Motor neuron (in vitro differentiated cells): ENCODE results near the gene SOX21. TPM values are rescaled to one million over a fixed set of nuclear protein-coding genes. Genes with fewer than 3 reads are reported as not detected.

Experiments
- ATAC-seq, 8 experiments: fragments of 200-7000 bp; cut with Tn5 transposase; replicated peaks in 6 of 8; 2 replicates each; pipeline ENCODE4 v1.8.0; 2021; ENCODE audit warnings: mild to moderate bottlenecking in 8 of 8, moderate library complexity in 8 of 8
- H3K27ac ChIP-seq, 2 donors: fragments of 250-450 bp; sonication (Bioruptor Pico); 2 replicates each; pipeline ENCODE4 v1.9.0; 2021; ENCODE audit warnings: antibody characterized with exemption in 2 of 2, mild to moderate bottlenecking in 2 of 2, moderate library complexity in 1 of 2
- H3K4me1 ChIP-seq, 2 donors: fragments of 250-450 bp; sonication (Bioruptor Pico); replicated peaks in 1 of 2; 2 replicates each; pipeline ENCODE4 v1.6.1; 2021; ENCODE audit warnings: antibody characterized with exemption in 2 of 2, mild to moderate bottlenecking in 2 of 2, moderate library complexity in 1 of 2
- H3K4me3 ChIP-seq, 5 donors: fragments of 250-450 bp; sonication (Bioruptor Pico); 2 replicates each; pipeline ENCODE4 v1.9.0; 2021; ENCODE audit warnings: antibody characterized with exemption in 5 of 5, mild to moderate bottlenecking in 5 of 5, moderate library complexity in 4 of 5
- WGBS, 10 experiments: fragments of 450-650 bp; shearing (Covaris generic); methylation state at CpG; one replicate each; pipeline ENCODE4 v1.0.0; 2022; 5-methylcytosine and 5-hydroxymethylcytosine counted together
- in situ Hi-C, 9 experiments: fragments of 400-800 bp; cut with MboI; loops; one replicate each; pipeline ENCODE4 v1.15.0; 2021; ENCODE audit warnings: low sequenced_read_pairs in 9 of 9, low pct_unique_long_range_greater_than_20kb in 2 of 9; ENCODE audit not compliant: unreplicated experiment in 9 of 9
- total RNA-seq, 8 experiments: library from RNA; unstranded; fragments of 300-600 nt; gene quantifications; 2 replicates each; pipeline versions ENCODE4 v1.2.3 to v1.2.4, GENCODE V29; 2022

SOX21 gene
- total RNA-seq, 8 experiments from 2014 or later, result 0.10 to 37.1 (median 7.4) TPM; not detected in 2

- Histone ChIP-seq H3K4me1 (peaks cover 13 to 18% of the 10 kb centered on the region in 2 donors), H3K4me3 (no peak overlapping the region), H3K27ac (no peak overlapping the region)
- WGBS, 10 experiments, result 0 to 100% (median 91%) methylated on average over 1 to 4 of the region's 5 CpGs
- in situ Hi-C loops, result loop anchor here in 2 of 9 experiments (25.0 kb wide), 2 partner anchors 237 to 462 kb away; no protein-coding TSS in a partner anchor
- ATAC-seq, result no peak
These were observed 11.8 kb downstream of the SOX21 start for GRCh38 chr13:94700536-94700935.

GRCh38 chr13:94700051-94700535 lies 12.3 kb downstream of the SOX21 start:
- Histone ChIP-seq H3K4me1 (peaks cover 10 to 13% of the 10 kb centered on the region in 2 donors), H3K27ac (no peak overlapping the region), H3K4me3 (no peak overlapping the region)
- in situ Hi-C loops, result loop anchor here in 2 of 9 experiments (25.0 kb wide), 2 partner anchors 237 to 462 kb away; no protein-coding TSS in a partner anchor
- peak in 1 of 8 experiments; percentile 33 for ATAC-seq
- WGBS, 10 experiments, result 44 to 96% (median 76%) methylated on average over 1 to 3 of the region's 3 CpGs; no CpG with 5 or more reads in 4 of the 10 experiments

GRCh38 chr13:94696171-94696570 lies 16.2 kb downstream of the SOX21 start:
- in situ Hi-C loops, result loop anchor here in 2 of 9 experiments (25.0 kb wide), 2 partner anchors 441 to 466 kb away; no protein-coding TSS in a partner anchor
- no peak overlapping the region for H3K4me3 ChIP-seq
- ATAC-seq, result peak in 2 of 8 experiments; percentile 24 to 53
- no peaks in the 10 kb centered on the region for H3K4me1 ChIP-seq
- WGBS, 10 experiments, result 0 to 100% (median 83%) methylated on average over 1 of the region's 1 CpG; no CpG with 5 or more reads in 3 of the 10 experiments
- H3K27ac ChIP-seq, result no peak overlapping the region

- in situ Hi-C loops, result loop anchor here in 2 of 9 experiments (25.0 kb wide), 2 partner anchors 445 to 470 kb away; no protein-coding TSS in a partner anchor
- Histone ChIP-seq H3K27ac (no peak overlapping the region), H3K4me3 (no peak overlapping the region), H3K4me1 (no peaks in the 10 kb centered on the region)
- 0 to 96% (median 89%) methylated on average over 2 to 4 of the region's 4 CpGs for WGBS, 10 experiments
- no peak for ATAC-seq
These were observed 20.3 kb downstream of the SOX21 start for GRCh38 chr13:94692030-94692429.

GRCh38 chr13:94683409-94683808 lies 28.9 kb downstream of the SOX21 start:
- Histone ChIP-seq H3K4me3 (no peak overlapping the region), H3K4me1 (no peaks in the 10 kb centered on the region), H3K27ac (no peak overlapping the region)
- in situ Hi-C loops, result loop anchor here in 2 of 9 experiments (25.0 kb wide), 2 partner anchors 454 to 479 kb away; no protein-coding TSS in a partner anchor
- ATAC-seq, result peak in 3 of 8 experiments; percentile 81 to 93 (median 90)
- 18 to 100% (median 79%) methylated on average over 2 to 5 of the region's 5 CpGs; no CpG with 5 or more reads in 2 of the 10 experiments for WGBS, 10 experiments

DNA sequence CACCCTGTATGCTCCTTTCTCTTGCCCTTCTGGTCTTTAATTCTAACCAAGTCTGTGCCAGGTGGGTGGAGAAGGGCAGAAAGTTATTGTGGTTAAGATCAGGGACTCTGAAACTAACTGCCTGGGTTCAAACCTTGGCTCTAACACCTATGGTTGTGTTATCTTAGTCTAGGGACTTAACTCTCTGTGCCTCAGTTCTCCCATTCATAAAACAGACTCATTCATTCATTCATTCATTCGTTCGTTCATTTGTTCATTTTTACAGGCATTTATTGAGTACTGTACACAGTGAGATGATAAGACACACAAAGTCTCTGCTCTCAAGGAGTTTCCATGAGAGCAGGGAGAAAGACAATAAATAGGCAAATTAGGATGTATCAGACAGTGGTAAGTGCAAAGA lies 30.1 kb downstream of the SOX21 start:
- in situ Hi-C loops, result loop anchor here in 2 of 9 experiments (25.0 kb wide), 2 partner anchors 455 to 480 kb away; no protein-coding TSS in a partner anchor
- ATAC-seq, result no peak
- H3K4me1 ChIP-seq, result no peaks in the 10 kb centered on the region
- H3K4me3 ChIP-seq, result no peak overlapping the region
- WGBS, 10 experiments, result 0 to 100% (median 83%) methylated on average over 1 to 2 of the region's 2 CpGs; no CpG with 5 or more reads in 3 of the 10 experiments
- H3K27ac ChIP-seq, result no peak overlapping the region

DNA sequence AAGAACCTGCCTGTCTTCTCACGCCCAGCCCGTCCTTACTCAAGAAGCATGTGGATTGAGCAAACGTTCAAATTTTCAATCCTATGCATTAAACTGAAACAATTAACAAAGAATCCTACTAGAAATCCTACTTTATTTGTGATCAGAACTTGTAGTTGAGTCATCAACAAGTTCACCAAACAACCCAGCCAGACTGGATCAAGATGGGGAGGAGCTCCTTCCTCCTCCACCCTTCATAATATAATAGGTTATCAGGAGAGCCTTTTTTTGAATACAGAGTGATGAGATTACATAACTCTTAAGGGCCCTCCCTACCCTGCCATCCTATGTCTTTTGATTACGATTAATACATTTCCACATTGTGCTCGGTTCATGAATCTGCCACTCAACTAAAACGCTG lies 32.7 kb downstream of the SOX21 start:
- WGBS, 10 experiments, result 24 to 100% (median 90%) methylated on average over 2 to 6 of the region's 6 CpGs; no CpG with 5 or more reads in 1 of the 10 experiments
- Histone ChIP-seq H3K4me1 (no peaks in the 10 kb centered on the region), H3K27ac (no peak overlapping the region), H3K4me3 (no peak overlapping the region)
- no peak for ATAC-seq
- in situ Hi-C loops, result loop anchor here in 2 of 9 experiments (25.0 kb wide), 2 partner anchors 458 to 483 kb away; no protein-coding TSS in a partner anchor

DNA sequence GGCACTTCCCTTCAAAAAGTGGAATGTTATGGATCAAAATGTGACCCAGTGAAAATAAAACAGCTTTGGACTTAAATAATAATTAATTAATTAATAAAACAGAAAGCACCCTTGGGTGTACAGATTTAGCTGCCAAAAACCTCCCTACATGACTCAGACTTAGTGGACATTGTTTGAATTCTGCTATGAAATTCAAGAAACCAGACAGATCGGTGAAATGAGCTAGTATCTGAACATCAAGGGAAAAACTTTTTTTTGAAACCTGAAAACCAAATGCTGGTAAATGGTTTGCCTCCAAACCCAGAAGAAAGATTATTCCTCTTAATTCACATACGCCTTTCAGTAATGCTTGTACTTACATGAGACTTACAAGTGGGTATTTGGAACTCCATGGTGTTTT lies 33.5 kb downstream of the SOX21 start:
- Histone ChIP-seq H3K4me3 (no peak overlapping the region), H3K27ac (no peak overlapping the region), H3K4me1 (peaks cover 3 to 4% of the 10 kb centered on the region in 2 donors)
- in situ Hi-C loops, result loop anchor here in 2 of 9 experiments (25.0 kb wide), 2 partner anchors 458 to 483 kb away; no protein-coding TSS in a partner anchor
- 6 to 100% (median 86%) methylated on average over 1 to 2 of the region's 2 CpGs; no CpG with 5 or more reads in 2 of the 10 experiments for WGBS, 10 experiments
- no peak for ATAC-seq

- Histone ChIP-seq H3K27ac (no peak overlapping the region), H3K4me3 (no peak overlapping the region), H3K4me1 (peaks cover 4 to 8% of the 10 kb centered on the region in 2 donors)
- no peak for ATAC-seq
- 44 to 100% (median 78%) methylated on average over 1 to 2 of the region's 2 CpGs; no CpG with 5 or more reads in 2 of the 10 experiments for WGBS, 10 experiments
- in situ Hi-C loops, result loop anchor here in 2 of 9 experiments (25.0 kb wide), 2 partner anchors 460 to 485 kb away; no protein-coding TSS in a partner anchor
These were observed 34.5 kb downstream of the SOX21 start for GRCh38 chr13:94677799-94678198.

DNA sequence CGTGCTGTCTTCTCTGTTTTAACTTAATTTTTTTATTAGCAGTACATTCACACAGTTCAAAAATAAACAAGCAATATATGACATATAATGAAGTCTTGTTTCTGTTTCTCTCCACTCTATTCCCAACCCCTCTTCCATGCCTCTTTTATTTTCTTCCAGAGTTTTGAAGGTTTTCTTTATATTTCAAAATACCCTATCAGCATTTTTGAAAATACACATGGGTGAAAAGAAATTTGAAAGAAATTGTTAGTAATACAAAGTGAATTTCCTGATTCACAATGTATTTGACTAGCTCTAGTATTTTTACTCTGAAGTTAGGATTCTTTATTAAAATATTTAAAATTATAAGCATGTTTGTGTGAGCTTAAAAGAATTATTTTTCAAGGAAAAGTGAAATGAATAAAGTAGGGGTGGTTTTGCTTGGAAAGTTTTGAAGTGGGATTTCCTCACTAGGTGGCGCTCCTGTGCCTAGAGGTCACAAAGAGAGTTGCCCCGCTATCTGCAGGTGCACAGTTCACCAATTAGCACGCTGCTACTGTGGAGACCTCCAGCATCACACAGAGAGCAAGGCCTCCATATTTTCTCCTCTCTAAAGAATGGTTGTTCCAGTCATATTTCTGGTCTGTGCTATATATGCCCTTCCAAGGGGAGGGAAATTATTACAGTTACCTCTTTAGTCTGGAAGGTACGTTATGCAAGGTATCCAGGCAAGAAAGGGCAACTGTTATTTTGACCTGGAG lies 37.6 kb downstream of the SOX21 start:
- Histone ChIP-seq H3K4me1 (peaks cover 4 to 8% of the 10 kb centered on the region in 2 donors), H3K27ac (no peak overlapping the region), H3K4me3 (no peak overlapping the region)
- WGBS, 10 experiments, result 0 to 83% (median 35%) methylated on average over 1 to 5 of the region's 5 CpGs
- in situ Hi-C loops, result loop anchor here in 2 of 9 experiments (25.0 kb wide), 3 partner anchors 88 to 488 kb away; no protein-coding TSS in a partner anchor
- peak in 6 of 8 experiments; percentile 39 to 79 (median 46) for ATAC-seq

GRCh38 chr13:94673851-94674250 lies 38.5 kb downstream of the SOX21 start:
- no peak overlapping the region for H3K4me3 ChIP-seq
- no peak overlapping the region for H3K27ac ChIP-seq
- 13 to 66% (median 42%) methylated on average over 2 to 5 of the region's 5 CpGs for WGBS, 10 experiments
- peaks cover 4 to 8% of the 10 kb centered on the region in 2 donors for H3K4me1 ChIP-seq
- in situ Hi-C loops, result loop anchor here in 1 of 9 experiments (25.0 kb wide), 1 partner anchor 88 kb away; no protein-coding TSS in a partner anchor
- ATAC-seq, result peak in 3 of 8 experiments; percentile 23 to 41 (median 28)

DNA sequence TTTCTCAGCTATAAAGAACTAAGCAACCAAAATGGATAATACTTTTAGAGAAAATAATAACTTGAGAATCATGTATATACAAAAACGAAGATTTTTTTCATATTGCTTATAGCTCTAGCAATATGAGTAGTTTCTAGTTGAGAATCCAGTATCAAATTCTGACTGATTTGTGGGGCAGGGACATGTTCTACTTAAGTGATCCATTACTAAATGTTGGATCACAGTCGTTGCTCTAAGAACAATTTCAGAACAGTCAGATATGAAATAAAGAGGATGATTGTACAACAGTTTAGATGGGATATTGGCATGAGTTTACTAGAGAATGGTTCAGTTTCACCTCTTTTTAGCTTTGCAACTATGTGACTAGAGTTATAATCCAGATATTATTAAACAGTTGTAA lies 39.9 kb downstream of the SOX21 start:
- no peak overlapping the region for H3K4me3 ChIP-seq
- in situ Hi-C loops, result loop anchor here in 1 of 9 experiments (25.0 kb wide), 1 partner anchor 90 kb away; no protein-coding TSS in a partner anchor
- no peak overlapping the region for H3K27ac ChIP-seq
- peaks cover 4 to 8% of the 10 kb centered on the region in 2 donors for H3K4me1 ChIP-seq
- WGBS, 10 experiments, result 25 to 90% (median 75%) methylated on average over 1 to 2 of the region's 2 CpGs; no CpG with 5 or more reads in 2 of the 10 experiments
- ATAC-seq, result no peak
